T-helper 2 cell (primary cell): Measurements from ENCODE around the gene SORCS2.

Source experiments
- DNase-seq, 5 experiments: peaks; one replicate each; pipeline versions ENCODE4 v3.0.0 to v3.0.0-alpha.2; 2012 to 2022

Gene SORCS2

GRCh38 chr4:7539659-7540058, 347.3 kb downstream of the SORCS2 start:
- DNase-seq: peak in 4 of 5 experiments; percentile 24 to 71 (median 60)

GRCh38 chr4:7540206-7540605, 347.9 kb downstream of the SORCS2 start:
- no peak for DNase-seq

GRCh38 chr4:7540654-7541413, 348.5 kb downstream of the SORCS2 start:
- no peak for DNase-seq

GRCh38 chr4:7541414-7541810, 349.1 kb downstream of the SORCS2 start:
- no peak for DNase-seq

GRCh38 chr4:7542781-7543180, 350.4 kb downstream of the SORCS2 start:
- no peak for DNase-seq

- no peak for DNase-seq
Measured at GRCh38 chr4:7546152-7546808, 353.9 kb downstream of the SORCS2 start.

- DNase-seq: no peak
Measured at GRCh38 chr4:7546809-7547367, 354.6 kb downstream of the SORCS2 start.

- no peak for DNase-seq
Measured at GRCh38 chr4:7547368-7548040, 355.2 kb downstream of the SORCS2 start.

GRCh38 chr4:7549866-7550265, 357.5 kb downstream of the SORCS2 start:
- no peak for DNase-seq

- no peak for DNase-seq
Measured at GRCh38 chr4:7552466-7552865, 360.1 kb downstream of the SORCS2 start.

GRCh38 chr4:7553280-7553679, 360.9 kb downstream of the SORCS2 start:
- no peak for DNase-seq

GRCh38 chr4:7554905-7555304, 362.6 kb downstream of the SORCS2 start:
- no peak for DNase-seq

- DNase-seq: no peak
Measured at GRCh38 chr4:7556558-7556957, 364.2 kb downstream of the SORCS2 start.

GRCh38 chr4:7557456-7557855, 365.1 kb downstream of the SORCS2 start:
- no peak for DNase-seq

GRCh38 chr4:7558436-7558835, 366.1 kb downstream of the SORCS2 start:
- DNase-seq: no peak

- no peak for DNase-seq
Measured at GRCh38 chr4:7559316-7559715, 367.0 kb downstream of the SORCS2 start.

- no peak for DNase-seq
Measured at GRCh38 chr4:7559741-7560395, 367.5 kb downstream of the SORCS2 start.

- no peak for DNase-seq
Measured at GRCh38 chr4:7561557-7561956, 369.2 kb downstream of the SORCS2 start.

GRCh38 chr4:7564242-7564641, 371.9 kb downstream of the SORCS2 start:
- no peak for DNase-seq

GRCh38 chr4:7565483-7565882, 373.1 kb downstream of the SORCS2 start:
- DNase-seq: no peak

- no peak for DNase-seq
Measured at GRCh38 chr4:7569810-7570783, 377.8 kb downstream of the SORCS2 start.

- DNase-seq: no peak
Measured at GRCh38 chr4:7571001-7571400, 378.7 kb downstream of the SORCS2 start.
